Fibroblast of skin of left biceps (primary cell): ENCODE data around the gene UBXN1.

Source experiments
- DNase-seq, 2 experiments: peaks; one replicate each; pipeline ENCODE4 v3.0.0-alpha.2; 2013; ENCODE audit warnings: low read depth in 2 of 2

Gene UBXN1, protein sequence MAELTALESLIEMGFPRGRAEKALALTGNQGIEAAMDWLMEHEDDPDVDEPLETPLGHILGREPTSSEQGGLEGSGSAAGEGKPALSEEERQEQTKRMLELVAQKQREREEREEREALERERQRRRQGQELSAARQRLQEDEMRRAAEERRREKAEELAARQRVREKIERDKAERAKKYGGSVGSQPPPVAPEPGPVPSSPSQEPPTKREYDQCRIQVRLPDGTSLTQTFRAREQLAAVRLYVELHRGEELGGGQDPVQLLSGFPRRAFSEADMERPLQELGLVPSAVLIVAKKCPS

DNA sequence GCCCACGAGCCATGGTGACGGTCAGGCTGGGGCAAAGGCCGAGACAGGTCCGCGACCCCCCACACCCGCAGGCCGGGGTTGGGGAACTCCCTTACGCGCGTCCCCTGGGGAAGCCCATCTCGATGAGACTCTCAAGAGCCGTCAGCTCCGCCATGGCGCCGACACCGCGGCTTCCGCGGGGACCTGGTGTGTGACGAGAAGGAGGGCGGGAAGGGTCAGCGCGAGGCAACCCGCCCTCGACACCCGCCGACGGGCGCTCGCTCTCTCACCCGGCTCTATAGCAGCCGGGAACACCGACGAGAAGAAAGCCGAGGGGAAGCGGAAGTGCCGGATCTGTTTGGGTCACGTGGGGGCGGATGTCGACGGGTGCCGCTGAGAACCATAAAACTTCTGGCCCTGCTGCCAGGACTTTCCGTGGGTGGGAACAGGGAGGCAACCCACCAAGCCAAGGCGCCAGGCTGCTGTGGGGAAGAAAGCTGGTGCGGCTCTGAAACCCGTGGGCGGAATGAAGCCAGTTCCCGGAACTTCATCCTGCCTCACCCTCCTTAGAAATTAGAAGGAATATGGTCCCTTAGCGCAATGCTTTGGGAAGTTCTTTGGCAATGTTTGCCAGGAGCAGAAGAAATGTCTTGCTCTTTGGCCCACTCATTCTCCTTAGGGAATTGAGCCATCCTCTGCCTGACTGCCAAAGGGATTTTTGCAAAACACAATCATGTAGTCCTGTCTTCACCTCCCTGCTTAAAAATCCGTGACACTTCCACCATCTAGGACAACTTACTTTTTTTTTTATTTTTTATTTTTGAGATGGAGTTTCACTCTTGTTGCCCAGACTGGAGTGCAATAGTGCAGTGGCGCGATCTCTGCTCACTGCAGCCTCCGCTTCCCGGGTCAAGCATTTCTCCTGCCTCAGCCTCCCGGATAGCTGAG, at the start of gene UBXN1:
Gene UBXN1 (minus strand): TSS at position 304 of the 927 bp plus-strand sequence. CDS start 150 bp downstream, at position 154.
- peak; percentile 75 to 84 for DNase-seq

DNA sequence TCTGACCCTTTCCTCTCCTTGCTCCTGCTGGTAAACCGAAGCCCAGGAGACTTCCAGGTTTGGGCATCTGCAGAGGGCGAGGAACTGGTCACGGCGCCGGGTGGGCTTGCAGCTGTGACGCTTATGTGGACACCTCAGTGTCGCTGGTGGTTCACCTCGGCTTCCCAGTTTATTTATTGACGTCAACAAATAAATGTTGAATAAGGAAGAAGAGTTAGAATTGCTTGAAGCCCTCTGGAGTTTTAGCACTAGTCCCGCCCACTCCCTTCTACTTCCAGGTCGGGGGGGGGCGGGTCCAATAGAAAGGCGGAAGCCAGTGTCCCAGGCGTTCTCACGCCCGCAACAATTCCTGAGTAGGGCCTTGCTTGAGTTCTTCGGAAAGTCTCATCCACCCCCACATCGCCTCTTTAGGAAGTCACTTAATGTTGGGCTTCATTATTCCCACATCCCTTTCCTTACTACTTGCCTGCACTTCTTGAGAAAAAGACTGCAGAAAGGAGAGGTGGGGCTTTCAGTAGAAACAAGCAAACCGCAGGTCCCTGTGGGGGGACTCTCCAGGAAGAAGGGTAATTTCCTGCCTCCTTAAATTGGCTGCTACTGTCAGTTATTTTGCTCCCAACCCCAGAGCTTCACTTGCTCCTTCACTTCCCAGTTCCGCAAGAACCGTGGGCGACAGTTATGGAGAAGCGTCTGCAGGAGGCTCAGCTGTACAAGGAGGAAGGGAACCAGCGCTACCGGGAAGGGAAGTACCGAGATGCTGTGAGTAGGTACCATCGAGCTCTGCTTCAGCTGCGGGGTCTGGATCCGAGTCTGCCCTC, 49.5 kb upstream of the UBXN1 start, which contains the start of gene TTC9C:
Gene TTC9C (plus strand): TSS at position 316 of the 818 bp plus-strand sequence. CDS start 363 bp downstream, at position 679.
- DNase-seq, result peak; percentile 42 to 68

GRCh38 chr11:62727872-62728170, 48.9 kb upstream of the UBXN1 start:
- peak; percentile 96 for DNase-seq

DNA sequence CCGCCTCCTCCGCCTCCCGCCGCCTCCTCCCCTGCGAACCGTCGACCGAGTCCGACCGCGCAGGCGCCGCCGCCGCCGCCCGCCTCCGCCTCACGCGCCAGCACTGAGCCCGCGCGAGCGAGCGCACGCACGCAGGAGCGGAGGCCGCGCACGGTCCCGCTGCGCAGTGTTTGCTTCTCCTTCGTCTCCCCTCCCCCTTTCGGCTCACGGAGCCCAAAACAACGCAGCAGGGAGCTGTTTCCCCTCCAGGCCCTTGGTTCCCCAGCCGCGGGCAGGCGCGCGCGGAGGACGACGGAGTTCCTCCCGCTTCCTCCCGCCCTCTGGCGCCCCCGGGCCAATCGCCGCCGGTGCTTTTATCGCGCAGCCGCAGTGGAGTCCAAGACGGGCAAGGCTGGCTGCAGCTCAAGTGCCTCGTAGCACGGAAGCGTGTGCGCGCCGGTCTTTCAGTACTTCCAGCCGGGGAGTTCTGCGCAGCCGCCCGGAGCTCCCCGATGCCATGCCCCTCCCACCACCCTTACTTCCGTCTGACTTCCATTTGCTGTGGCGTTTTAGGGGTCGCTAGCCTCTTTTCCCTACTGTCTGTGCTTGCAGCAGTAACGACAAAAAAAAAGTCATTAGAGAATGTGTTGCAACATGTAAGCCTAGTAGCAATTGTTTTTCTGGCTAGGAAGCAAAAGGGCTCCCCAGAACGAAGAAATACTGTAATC, 48.4 kb upstream of the UBXN1 start, which contains the start of gene HNRNPUL2:
Gene HNRNPUL2 (minus strand): TSS at position 293 of the 707 bp plus-strand sequence. CDS start 301 bp downstream, outside the sequence.
- peak; percentile 98 to 99 for DNase-seq

GRCh38 chr11:62726915-62727164, 48.0 kb upstream of the UBXN1 start:
- no peak for DNase-seq

DNA sequence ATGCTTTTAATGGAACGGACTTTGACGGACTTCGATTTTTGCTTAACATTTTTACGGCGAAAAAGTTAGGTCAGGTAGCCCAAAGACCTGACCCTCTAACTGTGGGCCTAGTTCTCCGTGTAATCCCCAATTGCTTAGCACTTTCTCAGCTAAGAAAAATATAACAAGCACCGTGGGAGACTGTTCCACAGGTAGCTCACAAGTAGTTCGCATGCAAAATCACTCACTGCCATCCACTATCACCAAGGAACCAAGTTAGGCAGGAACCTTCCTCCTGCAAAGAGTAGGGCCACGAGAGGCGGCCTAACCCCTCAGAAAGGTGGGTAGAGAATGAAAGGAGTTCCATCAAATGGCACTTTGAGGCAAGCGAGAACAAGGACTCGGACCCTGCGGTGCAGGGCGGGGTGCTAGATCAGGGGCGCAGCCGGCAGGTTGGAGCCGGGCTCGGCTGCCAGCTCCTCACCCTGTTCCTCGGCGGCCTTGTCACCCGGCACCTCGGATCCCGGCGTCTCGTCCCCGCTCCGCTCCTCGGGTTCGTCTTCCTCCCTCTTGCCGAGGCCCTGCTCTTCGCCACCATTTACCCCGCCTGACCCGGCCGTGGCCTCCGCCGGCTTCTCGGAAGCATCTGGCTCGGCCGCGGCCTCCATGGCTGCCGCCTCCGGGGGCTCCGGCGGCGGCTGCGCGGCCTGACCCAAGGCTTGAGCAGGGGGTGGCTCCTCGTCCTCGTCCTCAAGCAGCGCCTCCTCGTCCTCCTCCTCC, 47.5 kb upstream of the UBXN1 start:
- DNase-seq, result no peak

DNA sequence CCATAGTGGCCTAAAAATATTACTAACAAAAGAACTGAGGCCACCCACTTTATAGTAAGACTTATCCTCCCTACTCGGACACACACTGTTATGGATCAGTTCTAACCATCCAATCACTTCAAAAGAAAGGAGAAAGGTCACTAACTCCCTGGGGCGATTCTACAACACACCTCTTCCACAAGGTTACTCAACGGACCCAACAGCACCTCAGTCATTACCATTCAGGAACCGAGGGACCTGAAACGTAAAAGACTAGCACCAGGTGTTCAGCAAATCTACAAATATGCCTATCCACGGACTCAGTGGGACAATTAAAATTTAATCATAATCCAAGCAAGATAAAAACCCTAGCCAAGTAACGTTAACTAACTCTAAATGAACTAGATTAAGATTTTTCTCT, 46.8 kb upstream of the UBXN1 start:
- DNase-seq, result no peak

- no peak for DNase-seq
Measured at GRCh38 chr11:62724171-62724570, 45.3 kb upstream of the UBXN1 start.

DNA sequence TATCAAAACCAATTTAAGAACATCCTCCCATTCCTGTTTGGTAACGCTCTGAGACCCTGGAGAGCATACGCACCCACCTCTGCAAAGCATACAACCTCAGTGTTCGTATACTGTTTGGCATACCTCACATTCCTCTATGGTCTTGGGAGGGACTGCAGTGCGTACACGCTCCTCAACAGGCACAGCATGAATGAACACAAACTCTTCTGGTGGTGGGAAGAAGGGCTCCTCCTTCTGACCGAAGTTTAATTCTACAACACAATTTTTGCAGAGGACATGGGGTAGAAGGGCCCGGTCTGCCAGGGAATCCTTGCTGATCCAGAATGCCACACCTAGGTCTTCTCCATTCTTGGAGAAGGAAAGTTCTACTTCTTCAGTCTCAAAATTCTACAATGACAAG, 43.1 kb upstream of the UBXN1 start:
- no peak for DNase-seq

GRCh38 chr11:62719302-62719978, 40.6 kb upstream of the UBXN1 start:
- no peak for DNase-seq

DNA sequence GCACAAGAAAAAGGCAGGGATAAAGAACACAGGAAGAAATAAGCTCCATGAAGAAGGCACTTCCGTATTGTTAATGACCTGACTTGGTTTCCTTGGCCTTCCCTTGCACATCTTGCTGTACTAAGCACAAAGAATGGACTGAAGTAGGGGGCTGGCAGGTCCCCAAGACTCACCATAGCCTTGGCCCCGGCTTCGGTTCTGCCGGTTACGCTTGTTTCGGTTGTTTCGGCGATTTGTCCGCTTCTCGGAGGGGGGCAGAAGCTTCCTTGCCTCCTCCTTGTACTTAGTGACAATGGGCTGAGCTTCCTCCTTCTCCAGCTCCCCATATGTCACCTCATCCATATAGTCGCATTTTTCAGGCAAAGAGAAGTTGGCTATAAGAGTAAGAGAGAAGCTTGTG, 37.9 kb upstream of the UBXN1 start:
- no peak for DNase-seq

- no peak for DNase-seq
Measured at GRCh38 chr11:62716206-62716605, 37.3 kb upstream of the UBXN1 start.

DNA sequence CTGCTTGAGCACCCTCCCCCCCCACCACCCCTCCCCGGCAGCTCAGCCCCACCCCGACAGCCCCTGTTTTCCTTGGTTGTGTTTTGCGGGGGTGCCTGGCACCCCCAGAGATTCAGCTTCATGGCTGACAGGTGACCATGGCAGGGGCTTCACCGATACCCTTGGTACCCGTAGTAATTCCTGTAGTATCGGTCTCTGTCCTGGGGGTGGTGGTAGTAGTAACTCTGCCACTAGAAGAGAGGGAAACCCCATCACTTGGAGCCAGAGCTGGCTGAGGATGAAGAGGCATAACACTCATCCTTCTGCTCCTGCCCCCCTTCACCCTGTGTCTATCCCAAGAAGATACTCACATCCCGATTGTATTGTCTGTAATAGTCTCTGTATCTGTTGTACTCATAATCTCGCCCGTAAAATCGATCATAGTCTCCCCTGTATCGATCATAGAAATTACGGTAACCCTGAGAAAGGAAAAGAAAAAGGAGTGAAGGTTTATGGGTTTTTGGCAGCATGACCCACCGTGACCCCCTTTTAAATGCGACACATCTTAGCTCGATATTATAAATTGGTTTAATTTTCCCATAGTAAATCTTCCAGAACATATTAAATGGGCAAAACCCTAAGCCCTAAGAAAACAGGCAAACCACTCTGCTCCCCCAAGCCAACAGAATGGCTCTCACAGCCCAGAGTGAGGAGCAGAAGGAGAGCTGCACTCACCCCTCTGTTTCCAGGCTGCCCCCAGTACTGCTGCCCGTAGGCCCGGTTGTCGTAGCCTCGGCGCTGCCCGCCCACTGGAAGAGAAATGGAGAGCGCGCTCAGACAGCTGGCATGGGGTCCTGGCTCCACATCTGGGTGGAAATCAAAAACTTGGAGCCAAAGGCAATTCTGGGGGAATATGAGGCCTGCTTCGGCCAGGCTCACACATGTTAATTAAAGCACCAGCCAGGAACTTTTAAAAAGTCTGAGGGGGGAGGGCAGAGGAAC, 36.6 kb upstream of the UBXN1 start:
- no peak for DNase-seq

- DNase-seq, result no peak
Measured at GRCh38 chr11:62713343-62713742, 34.5 kb upstream of the UBXN1 start.

DNA sequence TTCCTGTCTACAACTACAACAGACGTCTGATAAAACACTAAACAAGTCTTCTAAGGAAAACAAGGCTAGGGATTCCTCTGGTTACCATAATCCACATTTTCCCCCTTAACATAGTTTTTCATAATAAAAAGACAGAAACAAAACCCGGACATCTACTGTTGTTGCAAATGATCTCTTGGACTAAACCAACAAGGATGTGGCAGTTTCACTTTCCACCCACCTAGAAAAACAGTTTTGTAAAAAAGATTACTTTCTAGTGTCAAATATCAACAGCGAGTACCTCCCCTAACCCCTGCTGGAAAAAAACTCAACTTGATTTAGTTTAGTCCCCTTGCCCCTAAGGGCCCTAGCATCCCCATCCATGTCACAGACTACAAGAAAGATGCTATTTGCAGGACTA, 34.0 kb upstream of the UBXN1 start:
- no peak for DNase-seq

GRCh38 chr11:62712276-62712812, 33.5 kb upstream of the UBXN1 start:
- DNase-seq, result no peak

DNA sequence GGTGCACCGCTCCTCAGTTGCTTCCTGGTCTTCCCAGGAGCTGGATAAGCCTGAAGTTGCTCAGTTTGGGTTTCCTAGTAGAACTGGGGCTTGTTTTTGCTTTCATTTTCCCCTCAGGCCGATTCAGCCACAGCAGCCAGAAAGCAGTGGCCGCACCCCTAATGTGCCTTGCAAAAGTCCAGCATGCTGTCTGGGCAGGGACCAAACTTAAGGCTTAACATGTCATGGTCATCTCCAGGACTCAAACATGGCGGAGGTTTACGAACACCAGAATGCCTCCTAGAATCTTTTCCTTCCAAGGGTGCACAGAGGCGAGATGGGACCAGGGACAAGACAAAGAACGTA, 31.1 kb upstream of the UBXN1 start:
- no peak for DNase-seq

- DNase-seq, result peak; percentile 94
Measured at GRCh38 chr11:62709247-62710000, 30.6 kb upstream of the UBXN1 start.
